ENCODE results near the gene IPPK.

IPPK gene

GRCh38 chr9:92616199-92616641 is 53.7 kb downstream of the IPPK start:
- Histone ChIP-seq H3K9me2 (replicated peaks; ENCODE audit: insufficient read depth, low read length) (no peaks in the 10 kb centered on the region), H3K4me3 (ENCODE audit: low read length) (no peak overlapping the region), H3K9ac (ENCODE audit: low read length) (no peak overlapping the region), H3K27ac (ENCODE audit: low read length) (no peak overlapping the region), H2AFZ (ENCODE audit: low read length) (no peak overlapping the region), H3K27me3 (replicated peaks; ENCODE audit: insufficient read depth, low read length) (no peaks in the 10 kb centered on the region), H3K36me3 (replicated peaks; ENCODE audit: insufficient read depth, low read length) (peaks cover 12% of the 10 kb centered on the region; the same call in 1 of the 2 replicates), H3K4me1 (ENCODE audit: low read length) (no peaks in the 10 kb centered on the region), H3K79me2 (ENCODE audit: low read length) (no peaks in the 10 kb centered on the region), H3F3A (ENCODE audit: insufficient read depth, low read length) (no peaks in the 10 kb centered on the region), H4K20me1 (ENCODE audit: insufficient read depth, low read length) (no peaks in the 10 kb centered on the region), H3K9me3 (replicated peaks; ENCODE audit: insufficient read depth, low read length) (no peaks in the 10 kb centered on the region), H3K4me2 (ENCODE audit: low read depth, low read length) (no peak overlapping the region)
- no peak for DNase-seq
- no peak for TF ChIP-seq EZH2 (optimal IDR thresholded peaks at IDR 0.05; ENCODE audit: low read depth, low read length)
- no peak for TF ChIP-seq EZH2phosphoT487 (IDR thresholded peaks at IDR 0.05; ENCODE audit: low read length)
- TF ChIP-seq CTCF (IDR thresholded peaks at IDR 0.05; ENCODE audit: low read length) = no peak

- H3K4me1 ChIP-seq (ENCODE audit: low read length) = no peaks in the 10 kb centered on the region
- H4K20me1 ChIP-seq (ENCODE audit: insufficient read depth, low read length) = no peaks in the 10 kb centered on the region
- no peak overlapping the region for H3K27ac ChIP-seq (ENCODE audit: low read length)
- peaks cover 12% of the 10 kb centered on the region; the same call in 1 of the 2 replicates for H3K36me3 ChIP-seq (replicated peaks; ENCODE audit: insufficient read depth, low read length)
- no peaks in the 10 kb centered on the region for H3K9me2 ChIP-seq (replicated peaks; ENCODE audit: insufficient read depth, low read length)
- no peaks in the 10 kb centered on the region for H3K9me3 ChIP-seq (replicated peaks; ENCODE audit: insufficient read depth, low read length)
- TF ChIP-seq EZH2 (optimal IDR thresholded peaks at IDR 0.05; ENCODE audit: low read depth, low read length) (no peak), EZH2phosphoT487 (IDR thresholded peaks at IDR 0.05; ENCODE audit: low read length) (no peak), CTCF (IDR thresholded peaks at IDR 0.05; ENCODE audit: low read length) (no peak)
- no peak overlapping the region for H3K9ac ChIP-seq (ENCODE audit: low read length)
- no peaks in the 10 kb centered on the region for H3K79me2 ChIP-seq (ENCODE audit: low read length)
- H3K4me3 ChIP-seq (ENCODE audit: low read length) = no peak overlapping the region
- no peak for DNase-seq
- H2AFZ ChIP-seq (ENCODE audit: low read length) = no peak overlapping the region
- no peaks in the 10 kb centered on the region for H3F3A ChIP-seq (ENCODE audit: insufficient read depth, low read length)
- no peaks in the 10 kb centered on the region for H3K27me3 ChIP-seq (replicated peaks; ENCODE audit: insufficient read depth, low read length)
- H3K4me2 ChIP-seq (ENCODE audit: low read depth, low read length) = no peak overlapping the region
Observed at GRCh38 chr9:92615790-92616189, 54.1 kb downstream of the IPPK start.

GRCh38 chr9:92614763-92615461 is 55.0 kb downstream of the IPPK start:
- Histone ChIP-seq H3K4me1 (ENCODE audit: low read length) (no peaks in the 10 kb centered on the region), H3K79me2 (ENCODE audit: low read length) (no peaks in the 10 kb centered on the region), H3K4me2 (ENCODE audit: low read depth, low read length) (no peak overlapping the region), H3K9ac (ENCODE audit: low read length) (no peak overlapping the region), H4K20me1 (ENCODE audit: insufficient read depth, low read length) (no peaks in the 10 kb centered on the region), H3K27ac (ENCODE audit: low read length) (no peak overlapping the region), H3K9me2 (replicated peaks; ENCODE audit: insufficient read depth, low read length) (no peaks in the 10 kb centered on the region), H3K36me3 (replicated peaks; ENCODE audit: insufficient read depth, low read length) (peaks cover 12% of the 10 kb centered on the region; the same call in 1 of the 2 replicates), H3F3A (ENCODE audit: insufficient read depth, low read length) (no peaks in the 10 kb centered on the region), H2AFZ (ENCODE audit: low read length) (no peak overlapping the region), H3K4me3 (ENCODE audit: low read length) (no peak overlapping the region), H3K9me3 (replicated peaks; ENCODE audit: insufficient read depth, low read length) (no peaks in the 10 kb centered on the region), H3K27me3 (replicated peaks; ENCODE audit: insufficient read depth, low read length) (no peaks in the 10 kb centered on the region)
- TF ChIP-seq EZH2 (optimal IDR thresholded peaks at IDR 0.05; ENCODE audit: low read depth, low read length) (no peak), EZH2phosphoT487 (IDR thresholded peaks at IDR 0.05; ENCODE audit: low read length) (no peak), CTCF (IDR thresholded peaks at IDR 0.05; ENCODE audit: low read length) (no peak)
- no peak for DNase-seq
